Measurements from ENCODE around the gene NAT10. TPM values are rescaled to one million over a fixed set of nuclear protein-coding genes. Genes with fewer than 3 reads are reported as not detected.

Gene NAT10
- total RNA-seq, 1 donor from 2014 or later, result 11.3 TPM

DNA sequence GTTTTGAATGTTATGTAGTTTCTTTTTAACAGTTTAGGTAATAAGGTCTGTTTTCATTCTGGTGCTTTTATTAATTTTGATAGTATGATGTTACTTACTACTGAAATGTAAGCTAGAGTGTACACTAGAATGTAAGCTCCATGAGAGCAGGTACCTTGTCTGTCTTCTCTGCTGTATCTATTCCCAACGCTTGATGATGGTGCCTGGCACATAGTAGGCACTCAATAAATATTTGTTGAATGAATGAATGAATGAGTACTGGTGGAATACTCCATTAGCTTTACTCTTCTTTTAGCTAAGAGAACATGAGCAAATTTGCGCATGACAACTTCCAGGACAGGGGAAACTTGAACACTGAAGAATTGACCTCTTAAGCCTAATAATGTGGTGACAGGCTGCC is 6.6 kb upstream of the NAT10 start:
- no peaks in the 10 kb centered on the region for H3K9me3 ChIP-seq
- intact Hi-C loops (cut with DNase I), result no loop called here
- no peak for TF ChIP-seq CTCF (IDR thresholded peaks at IDR 0.05)
- peaks cover 62 to 67% of the 10 kb centered on the region in 2 donors for H3K36me3 ChIP-seq
- no peaks in the 10 kb centered on the region for H3K4me1 ChIP-seq
- H3K4me3 ChIP-seq, result no peak overlapping the region
- DNase-seq (ENCODE audit: low spot score in 2 of 2), result no peak
- H3K27ac ChIP-seq, result no peak overlapping the region
- no peaks in the 10 kb centered on the region for H3K27me3 ChIP-seq

GRCh38 chr11:34104680-34105078 is 750 bp upstream of the NAT10 start:
- no peak for TF ChIP-seq CTCF (IDR thresholded peaks at IDR 0.05)
- Histone ChIP-seq H3K4me1 (peaks cover 4 to 5% of the 10 kb centered on the region in 2 donors), H3K9me3 (no peaks in the 10 kb centered on the region), H3K36me3 (peaks cover 17 to 27% of the 10 kb centered on the region in 2 donors), H3K27me3 (no peaks in the 10 kb centered on the region), H3K27ac (peak overlapping the region; percentile 93 to 95), H3K4me3 (peak overlapping the region; percentile 82 to 86)
- intact Hi-C loops (cut with DNase I), result loop anchor here (1.0 to 10.0 kb wide), 6 partner anchors 53 to 944 kb away; partner anchors contain the start of genes ABTB2, APIP, CAPRIN1 and CAT
- no peak for DNase-seq (ENCODE audit: low spot score in 2 of 2)

DNA sequence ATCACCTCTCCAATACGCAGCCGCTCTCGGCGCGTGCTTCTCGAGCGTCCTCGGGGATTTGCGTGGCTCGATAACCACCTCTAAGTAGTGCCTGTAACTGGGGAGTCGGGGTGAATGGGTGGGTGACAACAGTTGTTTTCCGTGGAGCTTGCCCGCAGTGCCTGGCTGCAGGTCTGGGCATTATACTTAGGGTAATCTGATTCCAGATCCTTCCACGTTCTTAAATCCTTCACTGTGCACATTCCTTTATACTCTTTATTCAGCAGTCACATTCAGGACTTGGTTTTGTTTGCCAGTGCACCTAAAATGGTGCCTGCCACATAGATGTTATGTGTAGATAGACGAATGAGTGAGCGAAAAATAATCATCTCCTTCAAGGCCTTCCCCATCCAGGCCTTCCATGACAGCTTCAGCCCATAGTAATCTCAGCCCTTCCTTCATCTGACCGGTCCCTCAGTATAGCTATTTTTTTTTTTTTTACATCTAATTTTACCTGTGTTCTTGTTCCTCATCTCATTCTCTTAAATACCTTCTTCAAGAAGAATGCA is 602 bp downstream of the NAT10 start:
- Histone ChIP-seq H3K4me3 (peak overlapping the region; percentile 82 to 86), H3K4me1 (peaks cover 4 to 5% of the 10 kb centered on the region in 2 donors), H3K36me3 (peaks cover 11 to 29% of the 10 kb centered on the region in 2 donors), H3K9me3 (no peaks in the 10 kb centered on the region), H3K27ac (peak overlapping the region; percentile 93 to 95), H3K27me3 (no peaks in the 10 kb centered on the region)
- no peak for TF ChIP-seq CTCF (IDR thresholded peaks at IDR 0.05)
- intact Hi-C loops (cut with DNase I), result loop anchor here (1.0 to 10.0 kb wide), 6 partner anchors 55 to 945 kb away; partner anchors contain the start of genes ABTB2, APIP, CAPRIN1 and CAT
- DNase-seq (ENCODE audit: low spot score in 2 of 2), result no peak

GRCh38 chr11:34111722-34112270 is 6.4 kb downstream of the NAT10 start:
- no peaks in the 10 kb centered on the region for H3K9me3 ChIP-seq
- no peak overlapping the region for H3K4me3 ChIP-seq
- intact Hi-C loops (cut with DNase I), result no loop called here
- no peak overlapping the region for H3K27ac ChIP-seq
- peaks cover 44 to 84% of the 10 kb centered on the region in 2 donors for H3K36me3 ChIP-seq
- TF ChIP-seq CTCF (IDR thresholded peaks at IDR 0.05), result no peak
- DNase-seq (ENCODE audit: low spot score in 2 of 2), result no peak
- no peaks in the 10 kb centered on the region for H3K27me3 ChIP-seq
- peaks cover 0 to 2% of the 10 kb centered on the region in 2 donors for H3K4me1 ChIP-seq

DNA sequence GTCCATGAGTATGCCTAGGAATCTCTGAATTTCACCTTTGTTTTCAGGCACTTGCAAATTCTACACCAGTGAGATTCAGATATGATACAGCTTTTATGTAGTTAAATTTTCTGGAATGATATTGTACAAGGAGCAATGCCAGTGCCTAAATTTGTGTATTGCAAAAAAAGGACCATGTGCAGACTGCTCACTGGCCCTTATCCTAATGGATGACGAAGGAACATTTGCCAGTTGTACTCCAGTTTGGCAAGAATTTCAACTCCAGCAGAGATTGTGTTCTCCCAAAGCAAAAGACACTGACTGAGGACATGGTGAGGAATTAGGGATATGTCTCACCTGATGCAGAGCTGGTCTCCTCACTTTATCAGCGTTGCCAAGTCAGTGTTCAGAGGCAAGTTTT is 8.6 kb downstream of the NAT10 start:
- Histone ChIP-seq H3K4me1 (no peaks in the 10 kb centered on the region), H3K36me3 (peaks cover 67 to 98% of the 10 kb centered on the region in 2 donors), H3K9me3 (no peaks in the 10 kb centered on the region), H3K27me3 (no peaks in the 10 kb centered on the region), H3K4me3 (no peak overlapping the region), H3K27ac (no peak overlapping the region)
- no peak for DNase-seq (ENCODE audit: low spot score in 2 of 2)
- intact Hi-C loops (cut with DNase I), result no loop called here
- no peak for TF ChIP-seq CTCF (IDR thresholded peaks at IDR 0.05)
